Erythroblast (primary cell): ENCODE results near the gene PRAF2.

Experiments used
- GATA1 ChIP-seq: IDR thresholded peaks from 2 replicates; pipeline ENCODE4 v1.6.1; 2011; ENCODE audit warnings: low read depth, mild to moderate bottlenecking, control low read depth, low read length, moderate library complexity
- POLR2A ChIP-seq: IDR thresholded peaks from 2 replicates; pipeline ENCODE4 v1.6.1; 2011; ENCODE audit warnings: mild to moderate bottlenecking, low read length

DNA sequence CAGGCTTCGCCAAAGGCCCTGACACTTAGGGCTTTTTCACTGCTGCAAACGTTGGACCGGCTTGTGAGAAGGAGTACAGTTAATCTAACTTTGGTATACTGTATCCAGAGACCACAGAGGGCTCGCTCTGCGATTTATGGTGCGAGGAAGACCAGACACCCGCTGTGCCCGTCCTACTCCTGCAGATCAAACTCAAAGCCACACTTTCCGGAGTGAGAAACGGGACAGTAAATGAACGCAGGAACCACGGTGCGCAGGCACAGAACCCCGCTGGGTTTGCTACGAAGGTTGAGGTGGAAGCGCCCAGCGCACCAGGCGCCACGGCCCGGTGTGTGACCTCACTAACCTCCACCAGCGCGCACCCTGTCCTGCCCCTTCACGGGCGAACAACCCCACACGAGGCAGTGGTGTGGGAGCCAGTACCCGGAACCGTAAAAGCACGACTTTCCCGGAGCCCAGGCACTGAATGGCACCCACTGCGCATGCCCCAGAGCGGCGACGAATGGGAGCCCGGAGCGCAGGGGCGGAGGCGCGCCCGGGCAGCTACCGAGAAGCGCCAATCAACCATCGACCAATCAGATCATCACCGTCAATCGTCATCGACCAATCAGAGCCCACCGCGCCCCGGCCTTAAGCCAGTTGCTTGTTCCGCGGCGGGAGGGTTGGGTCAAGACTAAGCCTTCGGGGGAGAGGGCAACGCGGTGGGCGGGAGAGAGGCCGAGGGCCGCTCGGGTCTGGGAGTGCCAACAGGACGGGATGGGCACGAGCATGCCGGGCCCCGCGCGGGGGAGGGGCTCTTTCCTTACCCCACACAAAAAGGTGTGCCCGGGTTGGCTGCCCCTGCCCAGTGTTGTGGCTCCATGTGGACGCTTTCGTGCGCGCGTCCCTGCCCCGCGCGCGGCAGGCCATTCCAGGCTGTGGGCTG is 27.2 kb upstream of the PRAF2 start:
- TF ChIP-seq POLR2A: peak; percentile 86
- TF ChIP-seq GATA1: no peak
